ENCODE results near the gene ANKRD33. TPM values are rescaled to one million over a fixed set of nuclear protein-coding genes. Genes with fewer than 3 reads are reported as not detected.

ANKRD33 gene
- total RNA-seq, 1 experiment from 2014 or later = not detected

DNA sequence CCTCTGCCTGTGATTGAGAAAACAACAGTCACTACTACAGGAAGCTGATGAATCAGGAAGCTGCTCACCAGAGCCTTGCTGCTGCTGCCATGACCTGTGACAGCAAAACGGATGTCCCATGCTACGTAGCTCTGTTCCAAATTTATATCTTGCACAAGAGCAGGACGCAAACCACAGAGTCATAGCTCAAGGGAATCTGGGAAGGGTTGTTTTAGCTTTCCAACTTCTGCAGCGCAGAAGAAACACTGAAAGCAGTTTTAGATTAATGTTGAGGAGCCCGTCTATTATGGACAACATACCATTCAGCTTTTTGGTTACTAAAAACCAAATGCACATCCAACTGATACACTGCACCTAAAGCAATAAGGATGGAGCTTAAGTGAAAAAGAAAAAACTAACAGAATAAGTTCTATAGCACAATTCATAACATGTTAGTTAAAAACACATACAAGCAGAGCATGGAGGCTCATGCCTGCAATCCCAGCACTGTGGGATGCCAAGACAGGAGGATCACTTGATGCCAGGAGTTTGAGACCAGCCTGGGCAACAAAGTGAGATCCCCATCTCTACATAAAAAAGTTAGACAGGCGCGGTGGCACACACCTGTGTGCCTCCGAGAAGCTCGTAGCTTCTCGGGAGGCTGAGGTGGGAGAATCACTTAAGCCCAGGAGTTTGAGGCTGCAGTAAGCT, 1.7 kb upstream of the ANKRD33 start:
- no TSS peak for BruUV-seq (replicated peaks)
- H3K9ac ChIP-seq (ENCODE audit: low read length) = no peak overlapping the region
- H3K9me2 ChIP-seq (replicated peaks; ENCODE audit: low read length) = no peaks in the 10 kb centered on the region
- no peaks in the 10 kb centered on the region for H3K27me3 ChIP-seq (ENCODE audit: low read length)
- H2AFZ ChIP-seq (ENCODE audit: low read length) = peak overlapping the region; percentile 63
- TF ChIP-seq EZH2phosphoT487 (IDR thresholded peaks at IDR 0.05; ENCODE audit: borderline replicate concordance, low read length) (no peak), EZH2 (IDR thresholded peaks at IDR 0.05; ENCODE audit: low read length, unreplicated experiment) (no peak)
- TF ChIP-seq, protein P1, sequence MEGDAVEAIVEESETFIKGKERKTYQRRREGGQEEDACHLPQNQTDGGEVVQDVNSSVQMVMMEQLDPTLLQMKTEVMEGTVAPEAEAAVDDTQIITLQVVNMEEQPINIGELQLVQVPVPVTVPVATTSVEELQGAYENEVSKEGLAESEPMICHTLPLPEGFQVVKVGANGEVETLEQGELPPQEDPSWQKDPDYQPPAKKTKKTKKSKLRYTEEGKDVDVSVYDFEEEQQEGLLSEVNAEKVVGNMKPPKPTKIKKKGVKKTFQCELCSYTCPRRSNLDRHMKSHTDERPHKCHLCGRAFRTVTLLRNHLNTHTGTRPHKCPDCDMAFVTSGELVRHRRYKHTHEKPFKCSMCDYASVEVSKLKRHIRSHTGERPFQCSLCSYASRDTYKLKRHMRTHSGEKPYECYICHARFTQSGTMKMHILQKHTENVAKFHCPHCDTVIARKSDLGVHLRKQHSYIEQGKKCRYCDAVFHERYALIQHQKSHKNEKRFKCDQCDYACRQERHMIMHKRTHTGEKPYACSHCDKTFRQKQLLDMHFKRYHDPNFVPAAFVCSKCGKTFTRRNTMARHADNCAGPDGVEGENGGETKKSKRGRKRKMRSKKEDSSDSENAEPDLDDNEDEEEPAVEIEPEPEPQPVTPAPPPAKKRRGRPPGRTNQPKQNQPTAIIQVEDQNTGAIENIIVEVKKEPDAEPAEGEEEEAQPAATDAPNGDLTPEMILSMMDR (conservative IDR thresholded peaks at IDR 0.05; ENCODE audit: low read depth, low read length) = no peak
- no peaks in the 10 kb centered on the region for H3F3A ChIP-seq (ENCODE audit: low read length, unreplicated experiment)
- ChIA-PET POLR2A (ENCODE audit: unreplicated experiment) (no interaction called here), CTCF (interaction anchor here (0.8 to 1.2 kb wide), 3 partner anchors 11 to 140 kb away, joined by 3 to 7 read pairs (median 4); no protein-coding TSS in a partner anchor)
- H3K79me2 ChIP-seq (ENCODE audit: low read length) = no peaks in the 10 kb centered on the region
- intact Hi-C loops (cut with micrococcal nuclease) = no loop called here
- no peaks in the 10 kb centered on the region for H4K20me1 ChIP-seq (ENCODE audit: low read length)
- H3K4me3 ChIP-seq (ENCODE audit: low read length) = no peak overlapping the region
- H3K9me3 ChIP-seq (ENCODE audit: low read length) = 0 out of 2 replicates have a peak, but pooled peaks cover 6% of the 10 kb centered on the region
- ATAC-seq = peak; percentile 95
- DNase-seq = peak; percentile 83
- no peaks in the 10 kb centered on the region for H3K36me3 ChIP-seq (ENCODE audit: low read depth, low read length)
- H3K27ac ChIP-seq (ENCODE audit: low read length) = peak overlapping the region; percentile 34
- H3K4me1 ChIP-seq (ENCODE audit: insufficient read depth, low read length) = peaks cover 7% of the 10 kb centered on the region; the same call in 1 of the 2 replicates
- H3K4me2 ChIP-seq (ENCODE audit: low read length) = peak overlapping the region; percentile 32; the same call in 1 of the 2 replicates

DNA sequence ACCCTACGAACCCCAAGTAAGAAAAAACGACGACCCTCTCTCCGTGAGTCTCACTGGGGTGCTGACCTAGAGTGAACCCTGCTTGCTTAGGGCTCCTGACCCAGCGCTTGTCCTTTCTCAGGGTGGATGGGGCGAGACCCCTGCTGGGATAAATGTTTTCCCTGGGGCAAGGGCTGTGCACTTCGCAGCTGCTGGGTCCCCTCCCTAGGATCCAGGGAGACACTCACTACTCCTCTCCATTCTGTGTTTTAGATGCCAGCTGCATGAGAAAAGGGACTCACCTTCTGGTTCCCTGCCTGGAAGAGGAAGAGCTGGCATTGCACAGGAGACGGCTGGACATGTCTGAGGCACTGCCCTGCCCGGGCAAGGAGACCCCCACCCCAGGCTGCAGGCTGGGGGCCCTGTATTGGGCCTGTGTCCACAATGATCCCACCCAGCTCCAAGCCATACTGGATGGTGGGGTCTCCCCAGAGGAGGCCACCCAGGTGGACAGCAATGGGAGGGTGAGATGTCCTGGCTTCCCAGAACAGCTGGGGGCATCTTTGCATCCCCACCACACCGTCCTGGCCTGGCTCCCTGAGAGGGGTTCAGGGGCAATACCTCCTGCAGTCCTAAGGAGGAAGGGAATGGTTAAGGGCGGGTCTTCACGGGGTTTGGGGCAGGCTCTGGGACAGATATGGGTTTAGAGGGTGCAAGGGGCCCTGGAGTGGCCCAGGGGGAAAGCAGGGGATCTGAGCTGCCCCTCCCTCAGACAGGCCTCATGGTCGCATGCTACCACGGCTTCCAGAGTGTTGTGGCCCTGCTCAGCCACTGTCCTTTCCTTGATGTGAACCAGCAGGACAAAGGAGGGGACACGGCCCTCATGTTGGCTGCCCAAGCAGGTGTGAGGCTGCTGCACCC, 663 bp downstream of the ANKRD33 start:
- Histone ChIP-seq H3K9ac (ENCODE audit: low read length) (no peak overlapping the region), H2AFZ (ENCODE audit: low read length) (no peak overlapping the region), H3K9me2 (replicated peaks; ENCODE audit: low read length) (no peaks in the 10 kb centered on the region), H3F3A (ENCODE audit: low read length, unreplicated experiment) (no peaks in the 10 kb centered on the region), H4K20me1 (ENCODE audit: low read length) (no peaks in the 10 kb centered on the region), H3K36me3 (ENCODE audit: low read depth, low read length) (no peaks in the 10 kb centered on the region), H3K79me2 (ENCODE audit: low read length) (no peaks in the 10 kb centered on the region), H3K4me3 (ENCODE audit: low read length) (no peak overlapping the region), H3K4me2 (ENCODE audit: low read length) (no peak overlapping the region), H3K9me3 (ENCODE audit: low read length) (0 out of 2 replicates have a peak, but pooled peaks cover 6% of the 10 kb centered on the region), H3K27ac (ENCODE audit: low read length) (no peak overlapping the region), H3K27me3 (ENCODE audit: low read length) (no peaks in the 10 kb centered on the region), H3K4me1 (ENCODE audit: insufficient read depth, low read length) (peaks cover 7% of the 10 kb centered on the region; the same call in 1 of the 2 replicates)
- intact Hi-C loops (cut with micrococcal nuclease) = no loop called here
- ChIA-PET POLR2A (ENCODE audit: unreplicated experiment) (no interaction called here), CTCF (no interaction called here)
- ATAC-seq = no peak
- no peak for DNase-seq
- TF ChIP-seq, protein P1 (conservative IDR thresholded peaks at IDR 0.05; ENCODE audit: low read depth, low read length) = no peak
- TF ChIP-seq EZH2phosphoT487 (IDR thresholded peaks at IDR 0.05; ENCODE audit: borderline replicate concordance, low read length) (no peak), EZH2 (IDR thresholded peaks at IDR 0.05; ENCODE audit: low read length, unreplicated experiment) (no peak)
- BruUV-seq (replicated peaks) = no TSS peak
